ENCODE measurements around the gene ERRFI1.

The ERRFI1 gene

DNA sequence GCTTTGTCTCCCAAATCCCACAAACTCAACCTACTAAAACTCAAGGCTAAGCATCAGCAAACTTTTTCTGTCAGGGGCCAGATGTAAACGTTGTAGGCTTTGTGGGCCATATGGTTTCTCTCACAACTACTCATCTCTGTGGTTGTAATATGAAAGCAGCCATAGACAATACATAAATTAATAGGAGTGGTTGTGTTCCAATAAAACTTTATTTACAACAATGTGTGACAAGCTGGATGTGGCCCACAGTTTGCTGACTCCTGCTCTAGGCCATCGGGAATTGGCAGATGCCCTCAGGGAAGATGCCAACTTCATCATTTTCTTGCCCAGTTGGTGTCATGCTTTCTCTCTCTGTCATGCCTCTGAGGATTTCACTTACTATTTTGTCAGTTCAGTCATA is 17.5 kb upstream of the ERRFI1 start:
- DNase-seq (ENCODE audit: low spot score), result no peak

DNA sequence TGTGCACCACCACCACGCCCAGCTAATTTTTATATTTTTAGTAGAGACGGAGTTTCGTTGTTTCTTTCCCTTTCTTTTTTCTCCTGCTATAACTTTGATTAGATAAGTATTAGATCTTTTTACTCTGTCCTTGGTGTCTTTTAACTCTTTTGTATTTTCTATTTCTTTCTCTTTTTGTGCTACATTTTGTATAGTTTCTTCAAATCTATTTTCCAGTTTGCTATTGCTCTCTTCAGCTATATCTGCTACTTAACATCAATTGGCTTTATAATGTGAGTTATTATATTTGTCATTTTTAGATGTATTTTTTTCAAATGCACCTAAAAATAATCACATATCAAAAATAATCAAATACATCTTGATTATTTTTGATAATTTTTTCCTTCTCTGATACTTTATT is 16.0 kb upstream of the ERRFI1 start:
- DNase-seq (ENCODE audit: low spot score), result no peak

DNA sequence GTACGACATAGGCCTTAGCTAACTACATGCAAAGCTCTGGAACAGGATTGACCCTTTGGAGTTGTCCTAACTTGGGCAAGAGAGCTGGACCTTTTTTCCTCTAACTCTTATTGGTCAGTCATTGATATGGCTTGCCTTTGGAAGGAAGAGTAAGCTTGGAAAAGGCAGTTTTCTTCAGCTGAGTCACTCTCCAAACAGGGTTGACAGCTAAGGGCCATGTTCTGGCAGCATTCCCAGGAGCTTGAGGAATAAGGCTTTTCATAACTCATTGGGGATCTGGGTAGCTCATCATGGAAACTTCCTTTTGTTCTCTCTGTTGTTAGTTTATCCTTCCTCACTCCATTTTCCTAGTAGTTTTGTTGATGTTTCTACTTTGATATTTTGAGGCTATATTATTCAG is 14.5 kb upstream of the ERRFI1 start:
- DNase-seq (ENCODE audit: low spot score), result peak; percentile 93

DNA sequence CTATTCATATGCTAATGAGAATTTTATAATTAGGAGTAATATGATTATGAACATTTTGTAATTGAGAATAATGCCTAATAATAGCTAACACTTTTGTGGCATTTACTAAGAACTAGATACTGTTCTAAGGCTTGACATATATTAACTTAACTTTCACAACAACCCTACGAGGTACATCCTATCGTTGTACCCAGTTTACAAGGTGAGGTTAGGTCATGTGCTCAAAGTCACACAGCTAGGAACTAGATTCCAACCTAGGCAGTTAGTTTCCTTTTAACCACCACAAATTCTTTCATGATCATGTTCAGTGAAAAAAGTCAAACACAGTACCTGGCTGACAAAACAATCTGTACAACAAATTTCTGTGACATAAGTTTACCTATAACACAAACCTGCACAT is 13.0 kb upstream of the ERRFI1 start:
- DNase-seq (ENCODE audit: low spot score), result no peak

DNA sequence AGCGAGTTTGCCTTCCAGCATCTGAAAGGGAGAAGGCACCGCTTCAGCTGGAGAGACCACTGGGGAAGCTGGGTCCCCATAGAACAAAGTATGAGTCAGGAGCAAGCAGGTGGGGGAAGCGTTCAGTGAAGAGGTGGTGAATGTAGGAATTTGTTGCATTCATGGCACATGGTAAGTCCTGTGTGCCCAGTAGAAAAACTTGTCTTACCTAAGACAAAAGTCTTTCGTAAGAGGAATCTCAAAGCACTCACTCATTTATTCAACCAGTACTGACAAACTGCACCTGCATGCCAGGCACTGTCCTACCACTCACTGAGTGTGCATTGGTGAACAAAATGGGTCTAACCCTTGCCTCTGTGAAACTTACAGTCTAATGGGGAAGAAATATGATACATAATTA is 9.2 kb upstream of the ERRFI1 start:
- no peak for DNase-seq (ENCODE audit: low spot score)

DNA sequence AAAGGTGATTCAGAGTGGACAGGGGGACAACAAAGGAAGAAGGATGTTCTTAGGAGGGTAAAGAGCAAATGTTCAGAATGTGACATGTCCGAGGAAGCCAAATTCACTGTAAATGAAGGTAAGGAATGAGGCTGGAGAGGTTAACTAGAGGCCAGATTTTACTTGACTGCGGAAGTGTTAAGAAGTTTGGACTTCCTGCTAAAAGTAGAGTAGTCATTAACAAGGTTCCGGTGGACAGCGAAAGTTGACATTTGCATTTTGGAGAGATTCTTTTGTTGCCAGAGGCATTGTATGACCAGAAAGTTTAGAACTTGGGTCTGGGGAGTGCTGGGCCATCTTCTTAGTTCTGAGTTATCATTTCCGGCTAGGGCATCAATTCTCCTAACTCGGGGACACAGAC is 7.2 kb upstream of the ERRFI1 start:
- DNase-seq (ENCODE audit: low spot score), result no peak

DNA sequence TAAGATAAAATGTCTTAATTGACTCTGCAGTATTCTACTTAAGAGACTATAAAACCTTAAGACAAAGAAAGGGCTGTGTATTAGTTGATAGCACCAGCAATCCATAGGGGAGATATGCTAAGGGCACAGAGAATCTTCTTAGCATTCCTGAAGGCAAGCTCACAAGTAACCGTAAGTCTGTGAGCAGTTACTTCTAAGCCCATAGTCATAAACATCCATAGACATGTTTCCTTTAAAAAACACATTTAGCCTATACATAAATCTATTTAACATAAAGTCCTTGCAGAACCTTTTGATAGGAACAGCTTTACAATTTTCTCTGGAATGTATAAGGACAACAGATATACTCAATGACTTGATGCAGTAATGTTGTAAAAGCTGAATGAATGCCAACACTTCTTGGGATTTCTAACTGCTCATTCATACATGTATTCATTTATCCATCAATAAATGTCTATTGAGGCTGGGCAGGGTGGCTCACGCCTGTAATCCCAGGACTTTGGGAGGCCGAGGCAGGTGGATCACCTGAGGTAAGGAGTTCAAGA is 6.3 kb upstream of the ERRFI1 start:
- no peak for DNase-seq (ENCODE audit: low spot score)

DNA sequence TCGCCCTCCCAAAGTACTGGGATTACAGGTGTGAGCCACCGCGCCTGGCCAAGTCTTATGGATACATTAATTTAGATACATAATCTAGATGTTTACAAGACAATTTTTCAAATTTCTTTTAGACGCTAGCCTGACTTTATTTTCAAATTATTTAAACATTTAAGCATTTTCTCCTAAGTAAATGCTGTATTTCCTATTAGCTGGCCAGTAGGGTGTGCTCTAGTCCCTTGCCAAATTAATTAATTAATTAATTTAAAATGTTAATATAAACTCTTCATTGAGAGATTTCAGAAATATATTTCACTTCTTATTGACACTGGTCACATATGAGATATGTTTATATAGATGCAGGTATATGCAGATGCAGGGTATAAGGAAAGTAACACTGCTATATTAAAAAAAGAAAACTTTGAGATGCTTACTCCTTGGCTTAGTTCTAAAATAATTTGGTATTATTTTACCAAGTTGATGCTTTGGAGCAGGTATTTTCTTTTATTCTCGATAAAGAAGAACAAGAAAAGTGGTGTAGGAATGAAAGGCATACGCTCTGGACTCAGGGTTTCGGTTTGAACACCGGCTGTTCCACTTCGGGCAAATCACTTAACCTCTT is 5.2 kb upstream of the ERRFI1 start:
- peak; percentile 46 for DNase-seq (ENCODE audit: low spot score)

DNA sequence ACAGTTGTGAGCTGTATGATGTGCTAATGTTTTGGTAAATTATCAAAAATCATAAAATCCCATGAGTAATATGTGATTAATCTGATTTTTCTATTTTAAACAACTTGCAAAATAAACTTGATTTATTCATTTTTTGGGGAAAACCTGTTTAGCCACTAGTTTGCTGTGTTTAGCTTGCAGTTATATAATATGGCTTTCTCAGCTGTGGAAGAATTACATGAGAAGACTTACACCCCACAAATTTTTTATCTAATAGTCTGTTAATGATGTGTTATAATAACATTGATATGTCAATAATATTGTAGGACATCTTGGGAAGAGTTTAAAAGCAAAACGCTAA is 2.4 kb upstream of the ERRFI1 start:
- no peak for DNase-seq (ENCODE audit: low spot score)

DNA sequence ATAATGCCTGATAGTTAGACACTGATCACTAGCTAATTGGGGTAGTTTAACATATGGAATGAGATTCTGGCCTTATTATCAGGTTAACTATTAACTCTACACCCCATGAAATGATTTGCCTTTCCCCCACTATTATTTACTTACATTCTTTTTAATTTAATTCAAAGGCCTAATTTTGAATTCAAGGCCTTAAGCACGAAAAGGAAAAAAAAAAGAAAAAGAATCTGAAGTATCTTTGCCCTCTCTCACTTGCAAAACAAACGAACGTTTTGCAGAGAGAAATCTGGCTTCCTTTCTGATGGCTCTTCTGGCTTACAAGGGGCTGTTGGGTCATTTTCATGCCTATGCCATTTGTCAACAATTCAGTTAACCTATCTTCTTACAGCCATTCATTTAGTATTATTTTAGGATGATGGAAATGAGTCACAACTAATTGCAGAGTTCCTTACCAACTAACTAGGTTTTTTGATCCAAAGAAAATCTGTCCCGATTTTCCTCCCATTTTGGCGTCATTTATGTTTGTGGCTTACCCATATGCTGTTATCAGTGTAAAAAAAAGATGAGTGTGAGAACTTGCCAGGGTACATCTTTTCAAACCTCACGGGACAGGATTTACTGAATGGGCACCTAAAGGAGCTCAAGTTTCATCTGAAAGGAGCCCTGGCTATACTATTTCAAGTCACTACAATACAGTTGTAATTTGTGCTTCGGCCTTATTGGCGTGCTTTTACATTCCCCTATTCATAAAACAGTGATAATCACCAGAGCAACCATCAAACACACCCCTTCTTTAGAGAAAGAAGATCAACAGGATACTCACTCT is 1.9 kb upstream of the ERRFI1 start:
- DNase-seq (ENCODE audit: low spot score), result peak; percentile 66

DNA sequence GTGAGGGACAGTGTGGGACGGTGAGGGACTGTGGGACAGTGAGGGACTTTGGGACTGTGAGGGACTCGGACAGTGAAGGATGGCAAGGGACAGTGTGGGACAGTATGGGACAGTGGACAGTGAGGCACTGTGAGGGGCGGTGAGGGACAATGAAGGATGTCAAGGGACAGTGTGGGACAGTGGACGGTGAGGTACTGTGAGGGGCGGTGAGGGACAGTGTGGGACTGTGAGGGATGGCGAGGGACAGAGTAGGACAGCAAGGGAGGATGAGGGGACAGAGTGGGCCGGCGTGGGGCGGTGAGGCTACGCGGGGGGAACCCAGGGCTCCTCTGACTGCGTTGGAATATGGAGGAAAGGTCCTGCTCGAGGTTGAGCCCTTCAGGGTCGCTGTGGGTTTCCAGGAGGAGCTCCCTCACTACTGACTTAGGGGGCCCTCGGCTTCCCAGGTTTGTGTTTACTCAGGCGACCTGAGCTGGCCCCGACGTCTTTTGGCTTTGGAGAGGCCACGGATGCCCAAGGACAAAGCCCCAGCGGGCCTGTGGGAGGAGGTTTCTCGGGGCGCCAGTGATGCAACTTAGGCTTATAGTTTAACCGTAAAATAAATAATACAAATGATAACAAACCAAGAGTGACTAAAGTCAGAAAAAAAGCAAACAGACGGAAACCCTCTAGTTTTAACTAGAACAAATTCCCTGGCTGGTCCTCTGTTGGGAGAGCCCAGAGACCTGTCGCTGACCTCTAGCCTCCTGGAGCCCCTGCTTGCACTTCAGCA is 1.1 kb upstream of the ERRFI1 start:
- DNase-seq (ENCODE audit: low spot score), result no peak

DNA sequence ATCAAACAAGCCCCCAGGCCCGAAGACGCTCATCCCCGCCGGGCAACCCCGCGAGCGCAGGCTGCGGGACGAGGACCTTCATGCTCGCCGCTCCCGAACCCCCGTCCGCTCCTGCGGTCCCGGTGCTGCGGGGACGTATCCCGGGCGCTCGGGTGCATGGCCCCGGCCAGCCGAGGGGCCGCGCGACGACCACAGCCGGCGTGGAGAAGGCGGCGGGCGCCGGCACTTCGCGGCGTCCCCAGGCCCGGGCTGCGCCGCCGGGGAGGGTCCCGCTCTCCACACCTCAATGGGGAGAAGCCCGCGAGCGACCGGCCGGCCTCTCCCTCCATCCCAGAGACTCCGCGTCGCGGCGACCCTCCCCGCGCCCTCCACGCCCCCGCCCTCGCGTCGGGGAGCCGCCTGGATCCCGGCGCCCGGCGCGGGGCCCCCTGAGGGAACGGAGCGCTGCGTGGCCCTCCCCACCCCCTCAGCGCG is 401 bp downstream of the ERRFI1 start:
- DNase-seq (ENCODE audit: low spot score), result no peak

DNA sequence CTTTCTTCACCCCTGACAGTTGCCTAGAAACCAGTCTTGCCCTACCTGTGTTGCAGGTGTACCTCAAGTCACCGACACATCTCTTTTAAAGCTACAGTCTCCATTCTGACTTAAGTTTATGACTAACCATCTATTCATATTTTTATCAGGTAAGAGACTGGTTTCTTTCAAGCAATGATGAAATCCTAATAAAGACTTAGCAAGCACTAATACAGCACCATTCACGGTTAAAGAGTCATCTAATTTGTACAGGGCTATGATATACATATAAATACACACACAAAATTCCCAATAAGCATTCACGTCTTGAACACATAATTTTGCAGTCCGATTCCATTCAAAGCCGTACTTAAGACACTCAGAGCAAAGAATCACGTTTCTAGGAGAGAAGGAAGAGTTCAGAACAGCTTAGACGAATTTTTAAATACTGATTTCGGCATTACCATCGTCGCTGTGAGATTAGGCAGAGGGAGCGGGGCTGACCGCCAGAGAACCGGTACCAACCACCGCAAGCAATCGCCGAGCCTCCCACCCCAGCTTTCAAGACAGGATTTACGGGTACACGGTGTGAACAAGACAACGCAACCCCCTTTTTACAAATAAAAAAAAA is 943 bp downstream of the ERRFI1 start:
- no peak for DNase-seq (ENCODE audit: low spot score)

DNA sequence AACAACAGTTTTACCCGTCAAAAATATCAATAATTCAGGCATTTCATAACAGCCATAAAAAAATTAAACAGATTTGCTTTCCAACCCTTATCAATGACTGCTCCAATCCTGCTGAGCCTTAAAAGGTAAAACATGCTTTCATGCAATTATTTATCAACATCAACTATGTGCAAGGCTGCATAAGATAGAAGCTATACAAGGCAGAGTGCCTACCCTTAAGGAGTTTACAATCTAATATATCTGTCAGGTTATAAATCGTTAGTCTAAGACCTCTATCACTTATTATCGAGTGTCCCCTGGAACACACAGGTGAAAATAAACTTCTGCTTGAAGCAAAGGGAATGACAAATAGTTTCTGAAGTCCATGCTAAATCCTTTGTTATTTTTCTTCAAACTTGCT is 1.8 kb downstream of the ERRFI1 start:
- no peak for DNase-seq (ENCODE audit: low spot score)

DNA sequence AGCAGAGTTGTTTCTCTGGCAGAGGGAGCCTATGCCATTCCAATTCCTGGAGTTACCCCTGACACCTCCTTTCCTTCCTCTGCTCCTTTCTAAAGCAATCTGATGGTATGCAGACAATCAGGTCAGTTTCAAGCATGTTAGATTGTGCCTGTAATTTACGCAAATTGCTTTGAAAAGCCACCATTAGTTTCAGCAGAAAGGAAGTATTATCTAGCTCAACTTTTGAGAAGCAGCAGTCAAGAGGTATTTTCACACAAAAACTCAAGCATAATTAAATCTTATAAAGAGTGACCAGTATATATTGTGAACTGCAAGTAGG is 2.2 kb downstream of the ERRFI1 start:
- no peak for DNase-seq (ENCODE audit: low spot score)

DNA sequence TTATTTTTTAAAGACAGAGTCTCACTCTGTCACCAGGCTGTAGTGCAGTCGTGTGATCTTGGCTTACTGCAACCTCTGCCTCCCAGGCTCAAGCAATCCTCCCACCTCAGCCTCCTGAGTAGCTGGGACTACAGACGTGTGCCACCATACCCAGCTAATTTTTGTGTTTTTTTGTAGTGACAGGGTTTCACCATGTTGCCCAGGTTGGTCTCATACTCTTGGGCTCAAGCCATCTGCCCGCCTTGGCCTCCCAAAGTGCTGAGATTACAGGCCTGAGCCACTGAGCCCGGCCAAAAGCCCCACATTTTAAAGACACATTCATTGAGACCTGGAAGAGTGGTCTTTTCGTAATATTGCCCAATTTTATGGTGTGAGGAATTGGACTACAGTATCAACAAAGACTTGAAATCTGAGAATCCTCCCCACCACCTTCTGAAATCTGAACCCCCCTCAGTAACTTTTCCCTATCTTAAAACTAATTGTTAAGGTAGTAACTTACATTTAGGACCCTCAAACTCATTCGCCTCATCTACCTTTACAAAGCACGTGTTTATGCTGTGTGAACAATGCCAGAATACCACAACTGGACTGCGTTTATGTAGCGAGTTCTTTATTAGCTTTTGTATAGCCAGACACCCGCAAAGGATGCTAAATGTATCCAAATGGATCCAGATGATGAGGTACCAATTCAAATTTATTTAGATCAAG is 2.7 kb downstream of the ERRFI1 start:
- DNase-seq (ENCODE audit: low spot score), result no peak

DNA sequence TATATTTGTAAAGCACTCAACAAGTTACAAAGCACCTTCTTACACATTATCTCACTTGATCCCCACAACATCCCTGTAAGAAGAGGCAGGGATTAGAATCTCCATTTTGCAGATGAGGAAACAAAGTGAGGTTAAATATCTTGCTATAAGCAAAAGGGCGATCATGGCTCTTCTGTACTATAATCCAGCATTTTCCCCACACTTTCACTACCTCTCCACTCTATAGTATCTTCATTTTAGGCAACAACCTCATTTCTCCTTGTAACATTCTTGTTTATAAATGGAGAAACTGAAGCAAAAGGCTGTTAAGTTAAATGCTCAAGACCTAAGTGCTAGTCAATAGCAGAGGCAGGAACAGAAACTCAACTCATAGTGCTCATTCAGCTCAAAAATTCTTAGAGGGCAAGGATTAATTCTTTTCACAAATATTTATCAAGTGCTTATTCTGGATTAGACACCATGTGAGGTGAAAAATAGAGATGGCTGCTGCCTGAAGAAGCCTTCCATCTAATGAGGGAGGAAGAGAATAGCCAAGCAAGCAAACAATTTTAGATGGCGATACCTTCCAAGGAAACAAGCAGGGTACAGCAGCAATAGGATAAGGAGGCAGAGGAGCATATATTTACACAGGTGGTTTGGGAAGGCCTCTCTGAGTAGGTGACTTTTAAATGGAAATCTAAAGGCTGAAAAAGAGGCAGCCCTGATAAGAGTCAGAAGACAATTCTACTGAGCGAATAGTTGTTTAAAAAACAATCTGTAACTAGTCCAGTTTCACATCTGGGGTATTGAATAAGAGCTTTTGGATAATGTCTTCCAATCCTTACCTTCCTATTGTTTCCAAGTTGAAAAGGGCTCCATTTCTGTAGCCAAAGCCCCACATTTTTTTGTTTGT is 3.5 kb downstream of the ERRFI1 start:
- no peak for DNase-seq (ENCODE audit: low spot score)

DNA sequence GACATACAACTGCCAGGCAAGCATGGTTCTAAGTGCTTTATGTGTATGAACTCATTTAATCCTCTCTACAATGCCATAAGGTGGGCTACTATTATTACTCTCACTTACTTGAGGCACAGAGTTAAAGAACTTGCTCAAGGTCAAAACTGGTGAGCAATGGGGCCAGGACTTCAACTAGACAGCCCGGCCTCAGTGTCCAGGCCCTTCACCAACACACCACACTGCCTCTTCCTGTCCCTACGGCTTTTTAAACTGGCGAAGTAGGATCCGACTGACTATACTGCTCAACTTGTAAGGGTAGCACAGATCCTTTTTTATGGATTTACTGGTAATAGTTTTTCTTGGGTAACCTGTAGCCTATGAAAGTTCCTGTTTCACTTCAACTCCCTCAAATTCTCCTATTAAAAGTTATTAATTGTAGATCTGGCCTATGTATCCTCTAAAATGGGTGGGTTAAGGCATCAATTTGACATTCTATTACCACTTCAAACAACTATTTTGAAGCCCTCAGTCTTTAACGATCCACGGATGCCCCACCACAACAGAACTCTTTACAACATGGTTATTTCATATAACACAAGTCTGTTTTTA is 4.3 kb downstream of the ERRFI1 start:
- no peak for DNase-seq (ENCODE audit: low spot score)

DNA sequence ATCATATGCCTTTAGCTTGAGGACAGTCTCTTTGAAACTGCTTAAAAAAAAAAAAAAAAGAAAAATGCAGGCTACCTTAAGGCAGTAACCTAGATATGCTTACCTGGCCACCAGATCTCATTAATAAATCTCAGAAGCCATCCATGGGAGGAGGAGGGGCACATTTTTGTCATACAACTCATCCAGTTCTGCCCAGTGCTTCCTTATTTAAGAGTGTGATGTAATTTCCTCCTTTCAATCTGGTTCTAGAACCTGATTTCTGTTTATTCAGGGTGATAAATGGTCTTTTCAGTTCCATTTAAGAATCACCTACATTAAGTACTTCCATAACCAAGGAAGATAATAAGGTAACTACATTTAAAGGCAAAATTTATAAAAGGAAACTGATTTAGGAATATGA is 6.1 kb downstream of the ERRFI1 start:
- no peak for DNase-seq (ENCODE audit: low spot score)

DNA sequence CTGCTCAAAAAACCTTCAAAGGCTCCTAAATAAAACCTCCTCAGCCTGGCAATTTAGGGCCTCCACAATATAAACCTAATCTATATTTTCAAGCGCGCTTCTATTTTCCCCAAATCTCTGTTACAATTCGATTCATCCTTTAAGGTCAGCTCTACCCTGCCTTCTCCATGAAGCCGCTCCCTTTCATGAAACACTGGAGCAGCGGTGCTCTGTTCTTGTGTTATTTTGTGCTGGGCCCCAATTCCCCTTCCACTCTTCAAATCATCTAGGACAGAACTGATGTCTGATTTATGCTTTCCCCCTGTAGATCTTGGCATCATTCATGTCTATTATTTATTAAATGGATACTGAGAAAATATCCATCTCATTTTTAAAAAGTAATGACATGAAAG is 6.9 kb downstream of the ERRFI1 start:
- no peak for DNase-seq (ENCODE audit: low spot score)

Measured in AG08395 (cell line).